GM12874 (cell line): ENCODE results near the gene PDIA5.

Experiments
- CTCF ChIP-seq: IDR thresholded peaks from 2 replicates; pipeline ENCODE4 v1.5.1; 2011; ENCODE audit warnings: low read depth, mild to moderate bottlenecking, control low read depth, low read length, moderate library complexity; ENCODE audit not compliant: insufficient read depth

PDIA5 gene

GRCh38 chr3:123082370-123083065 is 15.7 kb downstream of the PDIA5 start:
- TF ChIP-seq CTCF = no peak

- TF ChIP-seq CTCF = no peak
Measured at GRCh38 chr3:123083383-123084124, 16.7 kb downstream of the PDIA5 start.

GRCh38 chr3:123084192-123084591 is 17.4 kb downstream of the PDIA5 start:
- no peak for TF ChIP-seq CTCF

- no peak for TF ChIP-seq CTCF
Measured at GRCh38 chr3:123084738-123085237, 18.0 kb downstream of the PDIA5 start.

GRCh38 chr3:123085293-123085931 is 18.6 kb downstream of the PDIA5 start:
- TF ChIP-seq CTCF = 0 out of 2 replicates have a peak, but pooled peaks have one; percentile 13

GRCh38 chr3:123085932-123086627 is 19.3 kb downstream of the PDIA5 start:
- no peak for TF ChIP-seq CTCF

- TF ChIP-seq CTCF = no peak
Measured at GRCh38 chr3:123088387-123088786, 21.6 kb downstream of the PDIA5 start.
